MM.1S (cell line): ENCODE measurements around the gene NGEF.

ENCODE experiments used
- DNase-seq: peaks from one replicate; pipeline ENCODE4 v3.0.0-alpha.2; 2015
- H2AFZ ChIP-seq: fragments of 300-600 bp; sonication (generic); 2 replicates; pipeline ENCODE4 v1.6.0; 2016; ENCODE audit warnings: antibody characterized with exemption, low read length
- H3F3A ChIP-seq: fragments of 300-600 bp; sonication (generic); 2 replicates; pipeline ENCODE4 v1.6.1; 2016; ENCODE audit warnings: mild to moderate bottlenecking, antibody characterized with exemption, low read length, moderate library complexity, mixed read lengths; ENCODE audit not compliant: insufficient read depth
- H3K27ac ChIP-seq: fragments of 300-600 bp; sonication (generic); 2 replicates; pipeline ENCODE4 v1.5.1; 2016; ENCODE audit warnings: mild to moderate bottlenecking, low read length
- H3K27me3 ChIP-seq: fragments of 300-600 bp; sonication (generic); replicated peaks from 2 replicates; pipeline ENCODE4 v1.6.0; 2016; ENCODE audit warnings: low read length; ENCODE audit not compliant: insufficient read depth
- H3K36me3 ChIP-seq: fragments of 300-600 bp; sonication (generic); replicated peaks from 2 replicates; pipeline ENCODE4 v1.6.1; 2016; ENCODE audit warnings: mild to moderate bottlenecking, low read length, mixed read lengths; ENCODE audit not compliant: insufficient read depth
- H3K4me1 ChIP-seq: fragments of 300-600 bp; sonication (generic); 2 replicates; pipeline ENCODE4 v1.6.1; 2016; ENCODE audit warnings: low read length, mixed read lengths
- H3K4me2 ChIP-seq: fragments of 300-600 bp; sonication (generic); 2 replicates; pipeline ENCODE4 v1.6.0; 2016; ENCODE audit warnings: low read depth, low read length
- H3K4me3 ChIP-seq: fragments of 300-600 bp; sonication (generic); 2 replicates; pipeline ENCODE4 v1.5.1; 2016; ENCODE audit warnings: low read length, mixed read lengths
- H3K79me2 ChIP-seq: fragments of 300-600 bp; sonication (generic); 2 replicates; pipeline ENCODE4 v1.6.1; 2016; ENCODE audit warnings: mixed run types, low read length, mixed read lengths
- H3K9ac ChIP-seq: fragments of 300-600 bp; sonication (generic); 2 replicates; pipeline ENCODE4 v1.6.1; 2016; ENCODE audit warnings: low read length, mixed read lengths
- H3K9me2 ChIP-seq: fragments of 300-600 bp; sonication (generic); replicated peaks from 2 replicates; pipeline ENCODE4 v1.6.1; 2016; ENCODE audit warnings: mild to moderate bottlenecking, low read length, mixed read lengths; ENCODE audit not compliant: insufficient read depth
- H3K9me3 ChIP-seq: fragments of 300-600 bp; sonication (generic); replicated peaks from 2 replicates; pipeline ENCODE4 v1.6.1; 2016; ENCODE audit warnings: mild to moderate bottlenecking, low read length, mixed read lengths; ENCODE audit not compliant: insufficient read depth
- H4K20me1 ChIP-seq: fragments of 300-600 bp; sonication (generic); 2 replicates; pipeline ENCODE4 v1.6.1; 2016; ENCODE audit warnings: mild to moderate bottlenecking, low read length, moderate library complexity, mixed read lengths; ENCODE audit not compliant: insufficient read depth
- CTCF ChIP-seq: fragments of 300-600 bp; sonication (generic); IDR thresholded peaks from 2 replicates; pipeline ENCODE4 v1.5.1; 2016; ENCODE audit warnings: antibody characterized with exemption, low read length, mixed read lengths
- EZH2 ChIP-seq: fragments of 300-600 bp; sonication (generic); optimal IDR thresholded peaks from 2 replicates; pipeline ENCODE3; 2017; ENCODE audit warnings: low read depth, mild to moderate bottlenecking, antibody characterized with exemption, low read length, mixed read lengths
- EZH2phosphoT487 ChIP-seq: fragments of 300-600 bp; sonication (generic); IDR thresholded peaks from 2 replicates; pipeline ENCODE4 v1.6.1; 2018; ENCODE audit warnings: antibody characterized with exemption, low read length

The NGEF gene

GRCh38 chr2:233000886-233001750 is 11.9 kb downstream of the NGEF start:
- H3K36me3 ChIP-seq, result no peaks in the 10 kb centered on the region
- no peak overlapping the region for H3K27ac ChIP-seq
- no peaks in the 10 kb centered on the region for H4K20me1 ChIP-seq
- DNase-seq, result no peak
- H3K9me2 ChIP-seq, result no peaks in the 10 kb centered on the region
- no peaks in the 10 kb centered on the region for H3K4me1 ChIP-seq
- H3K9ac ChIP-seq, result no peak overlapping the region
- TF ChIP-seq EZH2 (no peak), CTCF (no peak), EZH2phosphoT487 (no peak)
- no peaks in the 10 kb centered on the region for H3K9me3 ChIP-seq
- no peak overlapping the region for H3K4me3 ChIP-seq
- H3K79me2 ChIP-seq, result no peaks in the 10 kb centered on the region
- no peaks in the 10 kb centered on the region for H3K27me3 ChIP-seq
- H3F3A ChIP-seq, result no peaks in the 10 kb centered on the region
- H3K4me2 ChIP-seq, result no peak overlapping the region
- no peak overlapping the region for H2AFZ ChIP-seq

- Histone ChIP-seq H3K27me3 (no peaks in the 10 kb centered on the region), H3K36me3 (no peaks in the 10 kb centered on the region), H3K4me2 (no peak overlapping the region), H3K9me3 (no peaks in the 10 kb centered on the region), H3K4me1 (no peaks in the 10 kb centered on the region), H3K79me2 (no peaks in the 10 kb centered on the region), H4K20me1 (no peaks in the 10 kb centered on the region), H3K9me2 (no peaks in the 10 kb centered on the region), H3K9ac (no peak overlapping the region), H3F3A (no peaks in the 10 kb centered on the region), H3K4me3 (no peak overlapping the region), H2AFZ (no peak overlapping the region), H3K27ac (no peak overlapping the region)
- no peak for DNase-seq
- no peak for TF ChIP-seq CTCF
- no peak for TF ChIP-seq EZH2
- TF ChIP-seq EZH2phosphoT487, result no peak
Measured at GRCh38 chr2:232999354-232999753, 13.7 kb downstream of the NGEF start.

- Histone ChIP-seq H3F3A (no peaks in the 10 kb centered on the region), H3K36me3 (no peaks in the 10 kb centered on the region), H3K9me2 (no peaks in the 10 kb centered on the region), H4K20me1 (no peaks in the 10 kb centered on the region), H3K79me2 (no peaks in the 10 kb centered on the region), H2AFZ (no peak overlapping the region), H3K27me3 (no peaks in the 10 kb centered on the region), H3K4me3 (no peak overlapping the region), H3K9ac (no peak overlapping the region), H3K27ac (no peak overlapping the region), H3K4me1 (no peaks in the 10 kb centered on the region), H3K4me2 (no peak overlapping the region), H3K9me3 (no peaks in the 10 kb centered on the region)
- DNase-seq, result no peak
- TF ChIP-seq CTCF (no peak), EZH2phosphoT487 (no peak), EZH2 (no peak)
Measured at GRCh38 chr2:232998666-232998985, 14.4 kb downstream of the NGEF start.
